Liver (tissue), 9 donors: ENCODE results near the gene PTH1R. TPM values are rescaled to one million over a fixed set of nuclear protein-coding genes. Genes with fewer than 3 reads are reported as not detected.
A peak's percentile ranks its signal among the peaks of the same experiment; 100 is the strongest.

Source experiments
- DNase-seq: peaks from one replicate; pipeline ENCODE4 v3.0.0-alpha.2; 2017; ENCODE audit warnings: low spot score
- H3K27ac ChIP-seq, 2 donors: one replicate each; pipeline ENCODE4 v1.7.0; 2013; ENCODE audit warnings: inconsistent platforms in 2 of 2, low read length in 2 of 2, control low read depth in 1 of 2, low read depth in 1 of 2, mild to moderate bottlenecking in 1 of 2
- H3K27me3 ChIP-seq, 4 donors: one replicate each; pipeline versions ENCODE4 v1.6.1 to v1.7.0; 2013; ENCODE audit warnings: low read length in 3 of 4, inconsistent platforms in 1 of 4, mild to moderate bottlenecking in 1 of 4, moderate library complexity in 1 of 4; ENCODE audit not compliant: control insufficient read depth in 4 of 4, insufficient read depth in 4 of 4
- H3K36me3 ChIP-seq, 4 donors: one replicate each; pipeline versions ENCODE4 v1.6.1 to v1.7.0; 2013; ENCODE audit warnings: low read length in 3 of 4, mild to moderate bottlenecking in 3 of 4, low read depth in 1 of 4, moderate library complexity in 1 of 4; ENCODE audit not compliant: control insufficient read depth in 4 of 4, insufficient read depth in 3 of 4
- H3K4me1 ChIP-seq, 4 donors: one replicate each; pipeline versions ENCODE4 v1.6.1 to v1.7.0; 2013; ENCODE audit warnings: low read length in 3 of 4, mild to moderate bottlenecking in 3 of 4, moderate library complexity in 1 of 4; ENCODE audit not compliant: control insufficient read depth in 4 of 4, insufficient read depth in 4 of 4
- H3K4me3 ChIP-seq, 3 donors: one replicate each; pipeline versions ENCODE4 v1.6.1 to v1.7.0; 2013; ENCODE audit warnings: low read length in 3 of 3, control low read depth in 1 of 3, low read depth in 1 of 3, mild to moderate bottlenecking in 1 of 3
- H3K9ac ChIP-seq, 2 donors: one replicate each; pipeline ENCODE4 v1.7.0; 2013; ENCODE audit warnings: low read length in 2 of 2, mild to moderate bottlenecking in 2 of 2, moderate library complexity in 2 of 2, control low read depth in 1 of 2, low read depth in 1 of 2
- H3K9me3 ChIP-seq, 4 donors: one replicate each; pipeline versions ENCODE4 v1.6.1 to v1.7.0; 2013; ENCODE audit warnings: low read length in 3 of 4; ENCODE audit not compliant: control insufficient read depth in 4 of 4
- ATF3 ChIP-seq: IDR thresholded peaks from 2 replicates; pipeline ENCODE4 v1.6.1; 2016; ENCODE audit warnings: antibody characterized with exemption
- EGR1 ChIP-seq, 2 donors: IDR thresholded peaks; 2 replicates each; pipeline ENCODE4 v1.6.1; 2016 to 2018; ENCODE audit warnings: antibody characterized with exemption in 2 of 2, low read depth in 2 of 2
- FOXA1 ChIP-seq: IDR thresholded peaks from 2 replicates; pipeline ENCODE4 v1.6.1; 2016; ENCODE audit warnings: antibody characterized with exemption
- FOXA2 ChIP-seq: IDR thresholded peaks from 2 replicates; pipeline ENCODE4 v1.6.1; 2016; ENCODE audit warnings: antibody characterized with exemption
- GABPA ChIP-seq, 2 donors: IDR thresholded peaks in 1 of 2; conservative IDR thresholded peaks in 1 of 2; 2 replicates each; pipeline ENCODE4 v1.6.1; 2016; ENCODE audit warnings: antibody characterized with exemption in 2 of 2, mild to moderate bottlenecking in 1 of 2, moderate library complexity in 1 of 2
- HNF4A ChIP-seq, 2 donors: conservative IDR thresholded peaks; 2 replicates each; pipeline ENCODE4 v1.6.1; 2016; ENCODE audit warnings: antibody characterized with exemption in 2 of 2, mild to moderate bottlenecking in 2 of 2
- HNF4G ChIP-seq: IDR thresholded peaks from 2 replicates; pipeline ENCODE4 v1.6.1; 2016; ENCODE audit warnings: antibody characterized with exemption
- JUND ChIP-seq, 2 donors: IDR thresholded peaks; 2 replicates each; pipeline ENCODE4 v1.6.1; 2016; ENCODE audit warnings: antibody characterized with exemption in 2 of 2
- NR2F2 ChIP-seq: IDR thresholded peaks from 2 replicates; pipeline ENCODE4 v1.6.1; 2016; ENCODE audit warnings: antibody characterized with exemption
- RAD21 ChIP-seq, 2 donors: IDR thresholded peaks; 2 replicates each; pipeline ENCODE4 v1.6.1; 2016; ENCODE audit warnings: antibody characterized with exemption in 2 of 2, mild to moderate bottlenecking in 2 of 2
- RXRA ChIP-seq, 2 donors: IDR thresholded peaks; 2 replicates each; pipeline ENCODE4 v1.6.1; 2017 to 2018; ENCODE audit warnings: antibody characterized with exemption in 2 of 2, mild to moderate bottlenecking in 1 of 2
- SP1 ChIP-seq: IDR thresholded peaks from 2 replicates; pipeline ENCODE4 v1.6.1; 2018; ENCODE audit warnings: antibody characterized with exemption, mild to moderate bottlenecking
- TAF1 ChIP-seq: conservative IDR thresholded peaks from 2 replicates; pipeline ENCODE4 v1.6.1; 2016; ENCODE audit warnings: antibody characterized with exemption, mild to moderate bottlenecking
- YY1 ChIP-seq: IDR thresholded peaks from 2 replicates; pipeline ENCODE4 v1.6.1; 2016; ENCODE audit warnings: antibody characterized with exemption, mild to moderate bottlenecking
- WGBS: extraction: QIAGEN DNeasy Blood & Tissue Kit; methylation state at CpG from one replicate; pipeline ENCODE4 v1.1.7; 2013; 5-methylcytosine and 5-hydroxymethylcytosine counted together
- polyA plus RNA-seq, 2 donors: library from polyadenylated mRNA; stranded (reverse) in 1 of 2; unstranded in 1 of 2; fragments of 200-250 nt in 1 of 2; fragments of >200 nt in 1 of 2; fragmentation: Nextera tagmentation in 1 of 2; extraction: Ambion mirVana in 1 of 2; gene quantifications; one replicate each; pipeline versions ENCODE4 v1.2.1 to v1.2.3, GENCODE V29; 2013 to 2015
- total RNA-seq, 2 donors: library from RNA; depleted of rRNA; stranded (reverse); fragments of >200 nt; gene quantifications; one replicate each; pipeline ENCODE4 v1.2.3, GENCODE V29; 2014
- TF ChIP-seq, protein P1 (sequence below): IDR thresholded peaks from 2 replicates; pipeline ENCODE4 v1.6.1; 2016; ENCODE audit warnings: antibody characterized with exemption
- TF ChIP-seq, protein P2 (sequence below): fragments of 150-350 bp; IDR thresholded peaks from 2 replicates; pipeline ENCODE4 v1.5.1; 2017; ENCODE audit warnings: improper control_type of control experiment, low read depth, low read length; ENCODE audit not compliant: missing input control
- TF ChIP-seq, protein P3 (sequence below): IDR thresholded peaks from 2 replicates; pipeline ENCODE4 v1.6.1; 2016; ENCODE audit warnings: antibody characterized with exemption
- donor health status: healthy.
- donor health status: healthy.
- donor health status: healthy.
- donor health status: healthy.
- donor health status: healthy.

Gene PTH1R
- total and polyA plus RNA-seq, 4 donors: 7.2 to 28.4 (median 23.6) TPM

- Histone ChIP-seq H3K9me3 (no peaks in the 10 kb centered on the region), H3K27ac (no peak overlapping the region), H3K27me3 (no peaks in the 10 kb centered on the region), H3K36me3 (no peaks in the 10 kb centered on the region), H3K9ac (no peak overlapping the region), H3K4me1 (peaks cover under 1 to 14% (median 2%) of the 10 kb centered on the region in 4 donors), H3K4me3 (no peak overlapping the region)
- no peak for TF ChIP-seq GABPA (IDR thresholded peaks at IDR 0.05 in 1 of 2, conservative IDR thresholded peaks at IDR 0.05 in 1 of 2)
- TF ChIP-seq HNF4A (conservative IDR thresholded peaks at IDR 0.05): no peak
- TF ChIP-seq, protein P1, sequence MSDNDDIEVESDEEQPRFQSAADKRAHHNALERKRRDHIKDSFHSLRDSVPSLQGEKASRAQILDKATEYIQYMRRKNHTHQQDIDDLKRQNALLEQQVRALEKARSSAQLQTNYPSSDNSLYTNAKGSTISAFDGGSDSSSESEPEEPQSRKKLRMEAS: no peak
- DNase-seq: no peak
- WGBS: 94% methylated on average over 2 of the region's 2 CpGs
Observed at GRCh38 chr3:46897031-46897430, 19.5 kb downstream of the PTH1R start.

DNA sequence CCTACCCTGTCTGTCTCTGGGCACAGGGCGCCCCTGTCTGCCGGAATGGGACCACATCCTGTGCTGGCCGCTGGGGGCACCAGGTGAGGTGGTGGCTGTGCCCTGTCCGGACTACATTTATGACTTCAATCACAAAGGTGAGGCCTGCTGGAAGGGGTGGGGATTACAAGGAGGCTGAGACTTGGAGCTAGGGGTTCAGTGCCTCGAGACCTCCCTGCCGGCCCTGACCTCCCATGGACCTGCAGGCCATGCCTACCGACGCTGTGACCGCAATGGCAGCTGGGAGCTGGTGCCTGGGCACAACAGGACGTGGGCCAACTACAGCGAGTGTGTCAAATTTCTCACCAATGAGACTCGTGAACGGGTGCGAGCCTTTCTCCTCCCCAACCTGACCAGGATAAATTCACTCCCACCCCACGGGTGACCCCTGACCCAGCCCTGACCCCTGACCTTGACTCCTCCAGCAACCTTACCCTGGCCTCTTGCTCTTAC lies 20.4 kb downstream of the PTH1R start:
- peak overlapping the region in 1 of 2 donors; percentile 50 for H3K27ac ChIP-seq
- 71% methylated on average over 15 of the region's 15 CpGs for WGBS
- DNase-seq: no peak
- no peaks in the 10 kb centered on the region for H3K36me3 ChIP-seq
- no peaks in the 10 kb centered on the region for H3K27me3 ChIP-seq
- TF ChIP-seq NR2F2: peak; percentile 77
- TF ChIP-seq SP1: no peak
- H3K9me3 ChIP-seq: no peaks in the 10 kb centered on the region
- no peak overlapping the region for H3K9ac ChIP-seq
- peaks cover 0 to 6% (median 0%) of the 10 kb centered on the region in 4 donors for H3K4me1 ChIP-seq
- no peak overlapping the region for H3K4me3 ChIP-seq

- H3K36me3 ChIP-seq: no peaks in the 10 kb centered on the region
- H3K27ac ChIP-seq: peak overlapping the region in 1 of 2 donors; percentile 20
- H3K4me1 ChIP-seq: peaks cover 0 to 5% (median 0%) of the 10 kb centered on the region in 4 donors
- TF ChIP-seq YY1 (no peak), FOXA2 (no peak), ATF3 (no peak), GABPA (IDR thresholded peaks at IDR 0.05 in 1 of 2, conservative IDR thresholded peaks at IDR 0.05 in 1 of 2) (no peak), HNF4A (conservative IDR thresholded peaks at IDR 0.05) (no peak), RAD21 (IDR thresholded peaks at IDR 0.05) (no peak), NR2F2 (no peak), SP1 (no peak), EGR1 (IDR thresholded peaks at IDR 0.05; ENCODE audit: low read depth in 2 of 2) (no peak), JUND (IDR thresholded peaks at IDR 0.05) (no peak), HNF4G (no peak), RXRA (IDR thresholded peaks at IDR 0.05) (no peak), FOXA1 (no peak), TAF1 (no peak)
- TF ChIP-seq, protein P2, sequence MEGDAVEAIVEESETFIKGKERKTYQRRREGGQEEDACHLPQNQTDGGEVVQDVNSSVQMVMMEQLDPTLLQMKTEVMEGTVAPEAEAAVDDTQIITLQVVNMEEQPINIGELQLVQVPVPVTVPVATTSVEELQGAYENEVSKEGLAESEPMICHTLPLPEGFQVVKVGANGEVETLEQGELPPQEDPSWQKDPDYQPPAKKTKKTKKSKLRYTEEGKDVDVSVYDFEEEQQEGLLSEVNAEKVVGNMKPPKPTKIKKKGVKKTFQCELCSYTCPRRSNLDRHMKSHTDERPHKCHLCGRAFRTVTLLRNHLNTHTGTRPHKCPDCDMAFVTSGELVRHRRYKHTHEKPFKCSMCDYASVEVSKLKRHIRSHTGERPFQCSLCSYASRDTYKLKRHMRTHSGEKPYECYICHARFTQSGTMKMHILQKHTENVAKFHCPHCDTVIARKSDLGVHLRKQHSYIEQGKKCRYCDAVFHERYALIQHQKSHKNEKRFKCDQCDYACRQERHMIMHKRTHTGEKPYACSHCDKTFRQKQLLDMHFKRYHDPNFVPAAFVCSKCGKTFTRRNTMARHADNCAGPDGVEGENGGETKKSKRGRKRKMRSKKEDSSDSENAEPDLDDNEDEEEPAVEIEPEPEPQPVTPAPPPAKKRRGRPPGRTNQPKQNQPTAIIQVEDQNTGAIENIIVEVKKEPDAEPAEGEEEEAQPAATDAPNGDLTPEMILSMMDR: no peak
- TF ChIP-seq, protein P3, sequence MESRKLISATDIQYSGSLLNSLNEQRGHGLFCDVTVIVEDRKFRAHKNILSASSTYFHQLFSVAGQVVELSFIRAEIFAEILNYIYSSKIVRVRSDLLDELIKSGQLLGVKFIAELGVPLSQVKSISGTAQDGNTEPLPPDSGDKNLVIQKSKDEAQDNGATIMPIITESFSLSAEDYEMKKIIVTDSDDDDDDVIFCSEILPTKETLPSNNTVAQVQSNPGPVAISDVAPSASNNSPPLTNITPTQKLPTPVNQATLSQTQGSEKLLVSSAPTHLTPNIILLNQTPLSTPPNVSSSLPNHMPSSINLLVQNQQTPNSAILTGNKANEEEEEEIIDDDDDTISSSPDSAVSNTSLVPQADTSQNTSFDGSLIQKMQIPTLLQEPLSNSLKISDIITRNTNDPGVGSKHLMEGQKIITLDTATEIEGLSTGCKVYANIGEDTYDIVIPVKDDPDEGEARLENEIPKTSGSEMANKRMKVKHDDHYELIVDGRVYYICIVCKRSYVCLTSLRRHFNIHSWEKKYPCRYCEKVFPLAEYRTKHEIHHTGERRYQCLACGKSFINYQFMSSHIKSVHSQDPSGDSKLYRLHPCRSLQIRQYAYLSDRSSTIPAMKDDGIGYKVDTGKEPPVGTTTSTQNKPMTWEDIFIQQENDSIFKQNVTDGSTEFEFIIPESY: no peak
- TF ChIP-seq, protein P1: no peak
- no peaks in the 10 kb centered on the region for H3K27me3 ChIP-seq
- no peak overlapping the region for H3K9ac ChIP-seq
- H3K9me3 ChIP-seq: no peaks in the 10 kb centered on the region
- H3K4me3 ChIP-seq: no peak overlapping the region
- no peak for DNase-seq
- WGBS: 26% methylated on average over 71 of the region's 71 CpGs
Observed at GRCh38 chr3:46898321-46899150, 21.0 kb downstream of the PTH1R start.
